ENCODE data around the gene STMN3. TPM values are rescaled to one million over a fixed set of nuclear protein-coding genes. Genes with fewer than 3 reads are reported as not detected.

Gene STMN3
- total and polyA plus RNA-seq, 7 donors: 1.8 to 25.2 (median 19.9) TPM

DNA sequence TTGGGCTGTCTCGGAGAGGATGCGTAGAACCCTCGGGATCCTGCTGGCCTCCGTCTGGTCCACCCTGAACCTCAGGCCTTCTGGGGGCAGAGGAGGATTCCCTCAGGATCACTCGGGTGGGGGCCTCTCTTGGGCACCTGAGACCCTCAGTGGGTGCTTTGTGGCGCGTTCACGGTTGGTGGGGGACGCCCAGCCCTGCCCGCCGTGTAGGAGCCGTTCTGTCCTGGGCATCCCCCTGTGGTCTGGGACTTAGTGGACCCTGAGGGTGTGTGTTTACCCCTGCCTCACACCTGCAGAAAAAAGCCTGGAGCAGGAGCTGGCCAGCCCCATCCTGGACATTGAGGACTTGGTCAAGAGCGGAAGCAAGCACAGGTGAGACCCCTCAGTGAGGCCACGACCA is 12.5 kb upstream of the STMN3 start:
- Histone ChIP-seq H3K36me3 (peaks cover 21 to 78% (median 40%) of the 10 kb centered on the region in 4 donors), H3K4me1 (peaks cover 0 to 6% (median 0%) of the 10 kb centered on the region in 4 donors), H3K9me3 (no peaks in the 10 kb centered on the region), H3K27ac (no peak overlapping the region), H3K27me3 (no peaks in the 10 kb centered on the region), H3K4me3 (no peak overlapping the region)
- WGBS, 2 donors: 94 to 97% methylated on average over 14 of the region's 14 CpGs
- no peak for TF ChIP-seq POLR2AphosphoS5 (IDR thresholded peaks at IDR 0.05)
- TF ChIP-seq POLR2A (IDR thresholded peaks at IDR 0.05): no peak
- no peak for TF ChIP-seq EP300 (IDR thresholded peaks at IDR 0.05)
- TF ChIP-seq, protein P1, sequence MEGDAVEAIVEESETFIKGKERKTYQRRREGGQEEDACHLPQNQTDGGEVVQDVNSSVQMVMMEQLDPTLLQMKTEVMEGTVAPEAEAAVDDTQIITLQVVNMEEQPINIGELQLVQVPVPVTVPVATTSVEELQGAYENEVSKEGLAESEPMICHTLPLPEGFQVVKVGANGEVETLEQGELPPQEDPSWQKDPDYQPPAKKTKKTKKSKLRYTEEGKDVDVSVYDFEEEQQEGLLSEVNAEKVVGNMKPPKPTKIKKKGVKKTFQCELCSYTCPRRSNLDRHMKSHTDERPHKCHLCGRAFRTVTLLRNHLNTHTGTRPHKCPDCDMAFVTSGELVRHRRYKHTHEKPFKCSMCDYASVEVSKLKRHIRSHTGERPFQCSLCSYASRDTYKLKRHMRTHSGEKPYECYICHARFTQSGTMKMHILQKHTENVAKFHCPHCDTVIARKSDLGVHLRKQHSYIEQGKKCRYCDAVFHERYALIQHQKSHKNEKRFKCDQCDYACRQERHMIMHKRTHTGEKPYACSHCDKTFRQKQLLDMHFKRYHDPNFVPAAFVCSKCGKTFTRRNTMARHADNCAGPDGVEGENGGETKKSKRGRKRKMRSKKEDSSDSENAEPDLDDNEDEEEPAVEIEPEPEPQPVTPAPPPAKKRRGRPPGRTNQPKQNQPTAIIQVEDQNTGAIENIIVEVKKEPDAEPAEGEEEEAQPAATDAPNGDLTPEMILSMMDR (IDR thresholded peaks at IDR 0.05): no peak
- intact Hi-C loops (cut with DNase I): no loop called here
- no peak for DNase-seq

DNA sequence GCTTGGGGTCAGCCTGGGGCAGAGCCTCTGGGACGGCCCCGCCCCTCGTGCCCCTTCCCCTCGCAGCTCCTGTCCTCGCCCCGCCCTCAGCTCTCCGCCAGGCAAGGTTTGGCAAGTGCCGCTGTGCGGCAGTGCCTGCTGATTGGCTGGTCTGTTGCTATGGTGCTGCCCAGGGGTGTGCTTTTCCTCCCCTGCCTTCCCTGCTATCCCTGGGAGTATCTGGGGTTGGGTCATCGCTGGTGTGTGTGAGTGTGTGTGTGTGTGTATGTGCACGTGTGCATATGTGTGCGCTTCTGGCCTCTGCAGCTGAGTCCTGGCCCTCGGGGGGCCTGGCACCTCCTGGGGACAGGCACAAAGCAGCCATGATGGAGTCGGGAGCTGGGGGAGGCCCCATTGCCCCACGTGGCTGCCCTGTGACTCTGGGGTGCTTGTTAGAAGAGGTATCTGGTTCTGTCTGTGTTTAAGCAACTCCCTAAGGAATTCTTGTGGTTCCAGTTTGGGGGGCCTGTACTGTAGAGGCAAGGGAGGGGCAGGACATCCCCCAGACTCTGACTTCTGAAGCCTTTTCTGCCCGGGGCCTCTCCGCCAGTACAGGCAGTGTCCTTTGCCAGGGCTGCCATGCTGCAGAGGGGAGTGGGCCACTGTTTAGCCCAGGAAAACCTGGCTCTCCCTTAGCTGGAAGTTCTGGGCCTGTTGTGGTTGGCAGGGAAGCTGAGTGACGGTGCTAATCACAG is 11.8 kb upstream of the STMN3 start:
- Histone ChIP-seq H3K27ac (no peak overlapping the region), H3K4me3 (no peak overlapping the region), H3K9me3 (no peaks in the 10 kb centered on the region), H3K36me3 (peaks cover 21 to 83% (median 40%) of the 10 kb centered on the region in 4 donors), H3K27me3 (no peaks in the 10 kb centered on the region), H3K4me1 (peaks cover 0 to 6% (median under 1%) of the 10 kb centered on the region in 4 donors)
- no peak for DNase-seq
- TF ChIP-seq EP300 (IDR thresholded peaks at IDR 0.05) (no peak), POLR2AphosphoS5 (IDR thresholded peaks at IDR 0.05) (no peak), POLR2A (IDR thresholded peaks at IDR 0.05) (no peak)
- TF ChIP-seq, protein P1 (IDR thresholded peaks at IDR 0.05): no peak
- WGBS, 2 donors: 80 to 81% methylated on average over 18 of the region's 18 CpGs
- intact Hi-C loops (cut with DNase I): no loop called here

DNA sequence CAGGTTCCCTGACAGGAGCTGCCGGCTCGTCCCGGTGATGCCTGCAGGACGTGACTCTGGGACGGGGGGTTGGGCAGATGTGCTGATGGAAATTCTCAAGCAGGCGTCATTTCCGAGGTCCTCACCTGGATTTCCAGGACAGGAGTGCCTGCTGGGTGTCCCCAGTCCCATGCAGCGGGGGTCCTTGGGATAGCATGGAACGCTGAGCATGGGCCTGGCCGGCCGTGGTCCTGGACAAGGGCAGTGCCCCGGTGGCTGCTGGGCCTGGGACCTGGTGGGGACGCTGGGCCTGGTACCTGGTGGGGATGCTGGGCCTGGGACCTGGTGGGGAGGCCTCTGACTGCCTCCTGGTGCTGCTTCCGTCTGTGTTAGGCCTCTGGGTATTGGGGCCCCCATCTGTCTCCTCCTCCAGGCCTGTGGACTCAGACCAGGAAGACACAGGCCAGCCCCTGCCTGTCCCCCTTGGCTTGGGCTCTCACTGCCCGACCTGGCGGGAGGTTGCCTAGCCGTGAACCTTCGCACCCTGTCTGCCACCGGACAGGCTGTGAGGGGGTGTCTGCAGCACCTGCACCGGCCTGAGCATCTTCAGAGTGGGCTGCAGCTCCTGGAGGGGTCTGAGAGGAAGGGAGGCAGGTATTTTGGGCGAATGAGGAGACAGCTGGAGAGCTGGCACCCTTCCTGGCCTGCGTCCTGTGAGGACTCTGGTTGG is 11.1 kb upstream of the STMN3 start:
- intact Hi-C loops (cut with DNase I): no loop called here
- WGBS, 2 donors: 94 to 96% methylated on average over 22 of the region's 22 CpGs

DNA sequence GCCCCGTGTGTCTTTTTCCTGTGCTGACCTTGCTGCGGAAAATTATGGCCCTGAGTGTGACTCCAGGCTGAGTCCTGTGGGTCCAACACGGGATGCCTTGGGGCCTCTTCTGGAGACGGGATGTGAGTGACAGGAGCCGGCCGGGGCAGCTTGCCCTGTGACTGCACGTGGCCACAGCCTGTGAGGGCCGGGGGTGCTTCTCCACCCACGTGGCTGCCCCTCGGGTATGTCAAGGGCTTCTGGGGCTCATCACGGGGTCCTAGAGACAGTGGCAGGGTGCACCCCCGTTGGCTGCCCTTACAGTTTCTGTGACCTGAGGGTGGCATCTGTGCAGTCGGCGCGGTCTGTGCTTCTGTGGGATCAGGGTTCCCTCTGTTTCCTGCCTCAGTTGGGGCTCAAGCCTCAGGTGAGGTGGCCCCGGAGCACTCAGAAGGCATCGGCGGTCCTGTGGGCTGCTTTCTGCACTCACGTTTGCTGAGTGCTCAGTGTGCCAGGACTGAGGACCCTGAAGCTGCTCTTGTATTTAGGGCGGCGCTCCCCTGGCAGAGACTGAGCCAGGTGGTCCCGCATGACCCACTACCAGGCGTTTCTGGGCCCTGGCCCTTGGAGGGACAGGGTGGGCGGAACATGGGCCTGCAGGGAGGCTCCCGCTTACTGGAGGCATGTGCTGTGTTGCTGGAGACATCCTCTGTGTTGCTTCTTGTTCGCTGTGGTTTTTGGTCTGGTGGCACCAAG is 10.3 kb upstream of the STMN3 start:
- DNase-seq: no peak
- Histone ChIP-seq H3K27ac (no peak overlapping the region), H3K4me3 (no peak overlapping the region), H3K36me3 (peaks cover 21 to 74% (median 36%) of the 10 kb centered on the region in 4 donors), H3K27me3 (no peaks in the 10 kb centered on the region), H3K9me3 (no peaks in the 10 kb centered on the region), H3K4me1 (peaks cover 0 to 18% (median 12%) of the 10 kb centered on the region in 4 donors)
- 95 to 96% methylated on average over 26 of the region's 26 CpGs for WGBS, 2 donors
- TF ChIP-seq POLR2A (IDR thresholded peaks at IDR 0.05): no peak
- no peak for TF ChIP-seq POLR2AphosphoS5 (IDR thresholded peaks at IDR 0.05)
- no peak for TF ChIP-seq EP300 (IDR thresholded peaks at IDR 0.05)
- TF ChIP-seq, protein P1 (IDR thresholded peaks at IDR 0.05): no peak
- intact Hi-C loops (cut with DNase I): no loop called here

More for the DNA sequence above, 11.1 kb upstream of the STMN3 start:
- Histone ChIP-seq H3K27me3 (no peaks in the 10 kb centered on the region), H3K36me3 (peaks cover 21 to 82% (median 40%) of the 10 kb centered on the region in 4 donors), H3K27ac (no peak overlapping the region), H3K9me3 (no peaks in the 10 kb centered on the region), H3K4me3 (no peak overlapping the region), H3K4me1 (peaks cover 0 to 13% (median 6%) of the 10 kb centered on the region in 4 donors)
- no peak for TF ChIP-seq EP300 (IDR thresholded peaks at IDR 0.05)
- no peak for TF ChIP-seq POLR2A (IDR thresholded peaks at IDR 0.05)
- TF ChIP-seq, protein P1 (IDR thresholded peaks at IDR 0.05): no peak
- no peak for TF ChIP-seq POLR2AphosphoS5 (IDR thresholded peaks at IDR 0.05)
- DNase-seq: no peak

Data from sigmoid colon (tissue), 7 donors.